Measurements from ENCODE around the gene SV2B.

SV2B gene

DNA sequence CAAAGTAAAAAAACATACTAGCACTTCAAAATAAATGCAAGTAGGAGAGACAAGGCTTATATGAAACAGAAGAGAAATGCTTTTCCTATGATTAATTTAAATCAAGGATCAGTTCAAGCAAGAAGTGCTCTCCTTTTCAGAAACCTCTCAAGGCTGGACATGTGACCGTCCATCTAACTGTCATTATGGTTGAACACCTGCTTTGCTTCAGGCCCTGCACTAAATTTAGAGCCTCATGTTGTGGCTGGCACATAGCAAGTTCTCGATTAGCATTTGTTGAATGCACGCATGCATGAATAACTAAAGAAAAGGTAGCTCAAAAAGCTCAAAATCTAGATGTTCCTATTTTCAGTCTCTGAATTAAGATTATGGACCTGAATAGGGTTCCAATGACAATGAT, 82.0 kb downstream of the SV2B start:
- Histone ChIP-seq H3K4me1 (ENCODE audit: control insufficient read depth in 1 of 2, insufficient read depth in 2 of 2, low read length in 2 of 2) (no peaks in the 10 kb centered on the region), H3K14ac (ENCODE audit: low read length) (no peak overlapping the region), H3K9ac (ENCODE audit: low read length) (no peak overlapping the region), H3K4ac (ENCODE audit: low read depth, low read length) (no peak overlapping the region), H3K79me2 (ENCODE audit: control insufficient read depth, insufficient read depth, low read length, poor library complexity) (no peaks in the 10 kb centered on the region), H2AK5ac (ENCODE audit: low read length) (no peak overlapping the region), H4K91ac (ENCODE audit: low read depth, low read length) (no peak overlapping the region), H3K23ac (ENCODE audit: low read length) (no peak overlapping the region), H2BK120ac (ENCODE audit: insufficient read depth, low read length, poor library complexity) (no peak overlapping the region), H3K4me3 (ENCODE audit: low read depth, low read length) (no peak overlapping the region), H2BK5ac (ENCODE audit: low read depth, low read length, poor library complexity) (no peak overlapping the region), H4K12ac (ENCODE audit: low read depth, low read length) (no peak overlapping the region), H3K36me3 (ENCODE audit: control insufficient read depth in 1 of 2, insufficient read depth in 2 of 2, low read length in 2 of 2) (no peaks in the 10 kb centered on the region), H3K27me3 (ENCODE audit: insufficient read depth, low read length) (no peaks in the 10 kb centered on the region), H2AFZ (ENCODE audit: insufficient read depth, low read length, poor library complexity) (no peak overlapping the region), H3K27ac (ENCODE audit: low read depth, low read length) (no peak overlapping the region), H2BK12ac (ENCODE audit: low read length) (no peak overlapping the region), H3K4me2 (ENCODE audit: low read length) (no peak overlapping the region), H3K79me1 (ENCODE audit: low read length) (no peaks in the 10 kb centered on the region), H3K9me3 (ENCODE audit: insufficient read depth, low read depth, low read length) (no peaks in the 10 kb centered on the region), H4K8ac (ENCODE audit: low read depth, low read length) (no peak overlapping the region), H3K18ac (ENCODE audit: low read length) (no peak overlapping the region)
- no peak for DNase-seq
- WGBS (ENCODE audit: extremely low coverage, insufficient coverage, insufficient read length) = no CpG with 5 or more reads among the region's 3 CpGs

DNA sequence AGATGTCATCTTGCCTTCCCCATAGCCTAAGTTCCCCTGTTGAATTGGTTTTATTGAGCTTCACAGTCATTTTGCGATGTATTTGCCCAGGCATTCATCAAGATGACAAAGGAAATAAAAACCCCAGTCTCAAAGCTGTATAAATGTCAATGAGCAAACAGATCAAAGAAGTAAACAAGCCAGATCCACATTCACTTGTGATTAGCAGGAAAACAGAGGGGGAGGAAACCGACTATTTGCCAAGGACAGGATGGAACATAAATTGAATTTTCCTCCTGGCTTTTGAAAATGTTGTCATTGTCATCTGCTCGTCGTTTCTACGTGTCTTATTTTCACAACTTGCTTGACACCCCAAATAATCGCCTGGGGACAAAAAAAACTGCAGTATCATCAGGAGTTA, 83.5 kb downstream of the SV2B start:
- Histone ChIP-seq H3K4me1 (ENCODE audit: control insufficient read depth in 1 of 2, insufficient read depth in 2 of 2, low read length in 2 of 2) (no peaks in the 10 kb centered on the region), H2BK120ac (ENCODE audit: insufficient read depth, low read length, poor library complexity) (no peak overlapping the region), H3K27me3 (ENCODE audit: insufficient read depth, low read length) (no peaks in the 10 kb centered on the region), H3K79me2 (ENCODE audit: control insufficient read depth, insufficient read depth, low read length, poor library complexity) (no peaks in the 10 kb centered on the region), H3K9ac (ENCODE audit: low read length) (no peak overlapping the region), H4K91ac (ENCODE audit: low read depth, low read length) (no peak overlapping the region), H3K36me3 (ENCODE audit: control insufficient read depth in 1 of 2, insufficient read depth in 2 of 2, low read length in 2 of 2) (no peaks in the 10 kb centered on the region), H3K14ac (ENCODE audit: low read length) (no peak overlapping the region), H2BK12ac (ENCODE audit: low read length) (no peak overlapping the region), H3K18ac (ENCODE audit: low read length) (no peak overlapping the region), H3K9me3 (ENCODE audit: insufficient read depth, low read depth, low read length) (no peaks in the 10 kb centered on the region), H3K27ac (ENCODE audit: low read depth, low read length) (no peak overlapping the region), H3K79me1 (ENCODE audit: low read length) (no peaks in the 10 kb centered on the region), H3K23ac (ENCODE audit: low read length) (no peak overlapping the region), H2AFZ (ENCODE audit: insufficient read depth, low read length, poor library complexity) (no peak overlapping the region), H4K8ac (ENCODE audit: low read depth, low read length) (no peak overlapping the region), H3K4me2 (ENCODE audit: low read length) (no peak overlapping the region), H2AK5ac (ENCODE audit: low read length) (no peak overlapping the region), H3K4ac (ENCODE audit: low read depth, low read length) (no peak overlapping the region), H2BK5ac (ENCODE audit: low read depth, low read length, poor library complexity) (no peak overlapping the region), H4K12ac (ENCODE audit: low read depth, low read length) (no peak overlapping the region), H3K4me3 (ENCODE audit: low read depth, low read length) (no peak overlapping the region)
- no peak for DNase-seq
- no CpG with 5 or more reads among the region's 6 CpGs for WGBS (ENCODE audit: extremely low coverage, insufficient coverage, insufficient read length)

DNA sequence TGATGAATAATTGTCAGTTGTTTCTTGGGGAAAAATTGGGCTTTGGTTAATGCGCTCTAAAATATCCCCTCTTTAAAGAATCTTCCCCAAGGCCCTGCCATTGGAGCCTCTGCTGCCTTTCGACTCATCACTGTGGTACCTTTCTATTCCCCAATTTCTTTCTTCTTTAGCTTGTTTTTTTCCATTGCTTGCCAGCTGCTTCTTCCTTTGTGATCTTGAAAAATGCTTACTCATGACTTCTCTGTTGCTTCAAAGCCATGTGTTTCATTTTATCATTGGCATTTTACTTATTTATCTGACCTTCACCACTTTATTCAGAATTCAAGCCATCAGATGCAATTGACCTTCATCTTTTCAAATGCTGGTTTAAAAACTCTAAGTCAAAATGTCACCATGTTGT, 84.4 kb downstream of the SV2B start:
- Histone ChIP-seq H2BK12ac (ENCODE audit: low read length) (no peak overlapping the region), H3K9ac (ENCODE audit: low read length) (no peak overlapping the region), H3K4ac (ENCODE audit: low read depth, low read length) (no peak overlapping the region), H2BK120ac (ENCODE audit: insufficient read depth, low read length, poor library complexity) (no peak overlapping the region), H4K8ac (ENCODE audit: low read depth, low read length) (no peak overlapping the region), H4K12ac (ENCODE audit: low read depth, low read length) (no peak overlapping the region), H3K4me1 (ENCODE audit: control insufficient read depth in 1 of 2, insufficient read depth in 2 of 2, low read length in 2 of 2) (no peaks in the 10 kb centered on the region), H3K18ac (ENCODE audit: low read length) (no peak overlapping the region), H3K36me3 (ENCODE audit: control insufficient read depth in 1 of 2, insufficient read depth in 2 of 2, low read length in 2 of 2) (no peaks in the 10 kb centered on the region), H3K4me2 (ENCODE audit: low read length) (no peak overlapping the region), H3K79me1 (ENCODE audit: low read length) (no peaks in the 10 kb centered on the region), H3K23ac (ENCODE audit: low read length) (no peak overlapping the region), H3K79me2 (ENCODE audit: control insufficient read depth, insufficient read depth, low read length, poor library complexity) (no peaks in the 10 kb centered on the region), H3K27ac (ENCODE audit: low read depth, low read length) (no peak overlapping the region), H3K27me3 (ENCODE audit: insufficient read depth, low read length) (no peaks in the 10 kb centered on the region), H2AFZ (ENCODE audit: insufficient read depth, low read length, poor library complexity) (no peak overlapping the region), H2BK5ac (ENCODE audit: low read depth, low read length, poor library complexity) (no peak overlapping the region), H4K91ac (ENCODE audit: low read depth, low read length) (no peak overlapping the region), H3K4me3 (ENCODE audit: low read depth, low read length) (no peak overlapping the region), H2AK5ac (ENCODE audit: low read length) (no peak overlapping the region), H3K14ac (ENCODE audit: low read length) (no peak overlapping the region), H3K9me3 (ENCODE audit: insufficient read depth, low read depth, low read length) (no peaks in the 10 kb centered on the region)
- no peak for DNase-seq
- no CpG with 5 or more reads among the region's 2 CpGs for WGBS (ENCODE audit: extremely low coverage, insufficient coverage, insufficient read length)

DNA sequence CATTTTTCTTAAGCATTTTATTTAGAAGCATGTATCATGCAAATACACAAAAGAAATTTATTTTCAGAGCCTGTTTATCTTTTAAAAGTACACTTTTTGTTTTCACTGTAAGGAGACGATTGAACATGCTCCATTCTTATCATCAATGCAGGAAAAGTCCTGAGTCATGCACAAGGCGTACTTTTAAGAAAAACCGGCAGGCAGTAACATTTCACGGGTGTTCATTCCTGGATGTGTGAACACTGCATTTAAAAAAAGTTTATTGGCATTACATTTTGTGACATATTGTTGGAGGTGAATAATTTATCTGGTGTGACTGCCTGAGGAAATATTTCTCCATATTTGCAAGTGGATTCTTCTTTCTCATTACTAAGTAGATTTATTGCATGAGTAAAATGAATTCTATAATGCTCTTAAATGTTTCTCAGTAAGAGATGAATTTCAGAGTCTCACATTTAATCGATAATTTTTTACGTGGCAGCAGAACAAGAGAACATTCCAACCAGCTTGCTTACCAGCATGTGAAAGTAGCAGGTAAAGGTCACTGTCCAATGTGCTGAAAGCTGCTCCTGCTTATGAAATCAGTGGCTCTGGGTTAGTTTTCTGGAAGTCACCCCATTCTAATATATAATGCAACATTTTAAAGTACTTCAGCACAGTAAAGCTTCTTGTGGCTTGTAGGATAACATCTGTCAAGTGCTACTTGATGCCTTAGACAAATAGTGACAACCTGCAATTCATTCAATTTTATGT, 87.0 kb downstream of the SV2B start:
- Histone ChIP-seq H3K36me3 (ENCODE audit: control insufficient read depth in 1 of 2, insufficient read depth in 2 of 2, low read length in 2 of 2) (no peaks in the 10 kb centered on the region), H3K27me3 (ENCODE audit: insufficient read depth, low read length) (no peaks in the 10 kb centered on the region), H2AK5ac (ENCODE audit: low read length) (no peak overlapping the region), H3K79me1 (ENCODE audit: low read length) (no peaks in the 10 kb centered on the region), H3K4me3 (ENCODE audit: low read depth, low read length) (no peak overlapping the region), H2BK12ac (ENCODE audit: low read length) (no peak overlapping the region), H2AFZ (ENCODE audit: insufficient read depth, low read length, poor library complexity) (no peak overlapping the region), H3K4me2 (ENCODE audit: low read length) (no peak overlapping the region), H3K4ac (ENCODE audit: low read depth, low read length) (no peak overlapping the region), H3K79me2 (ENCODE audit: control insufficient read depth, insufficient read depth, low read length, poor library complexity) (no peaks in the 10 kb centered on the region), H3K27ac (ENCODE audit: low read depth, low read length) (no peak overlapping the region), H2BK120ac (ENCODE audit: insufficient read depth, low read length, poor library complexity) (no peak overlapping the region), H4K91ac (ENCODE audit: low read depth, low read length) (no peak overlapping the region), H3K18ac (ENCODE audit: low read length) (no peak overlapping the region), H2BK5ac (ENCODE audit: low read depth, low read length, poor library complexity) (no peak overlapping the region), H3K23ac (ENCODE audit: low read length) (no peak overlapping the region), H3K4me1 (ENCODE audit: control insufficient read depth in 1 of 2, insufficient read depth in 2 of 2, low read length in 2 of 2) (no peaks in the 10 kb centered on the region), H4K12ac (ENCODE audit: low read depth, low read length) (no peak overlapping the region), H4K8ac (ENCODE audit: low read depth, low read length) (no peak overlapping the region), H3K9me3 (ENCODE audit: insufficient read depth, low read depth, low read length) (no peaks in the 10 kb centered on the region), H3K14ac (ENCODE audit: low read length) (no peak overlapping the region), H3K9ac (ENCODE audit: low read length) (no peak overlapping the region)
- DNase-seq = peak in 1 of 2 donors; percentile 51
- WGBS (ENCODE audit: extremely low coverage, insufficient coverage, insufficient read length) = no CpG with 5 or more reads among the region's 6 CpGs
